Thyroid gland (tissue), 4 donors: ENCODE data around the gene GOLGA1.

Experiments
- POLR2A ChIP-seq, 2 donors: fragments of 450-650 bp; IDR thresholded peaks; one replicate each; pipeline ENCODE4 v1.6.1; 2017; ENCODE audit warnings: antibody characterized with exemption in 2 of 2, mild to moderate bottlenecking in 2 of 2, moderate library complexity in 1 of 2
- TF ChIP-seq, protein P1 (sequence below), 6 experiments: fragments of 200-600 bp in 3 of 6; fragments of 450-650 bp in 3 of 6; sonication (generic) in 3 of 6; IDR thresholded peaks; one replicate each; pipeline ENCODE4 v1.5.1; 2016 to 2019; ENCODE audit warnings: antibody characterized with exemption in 6 of 6, mild to moderate bottlenecking in 2 of 6, inconsistent platforms in 1 of 6, moderate library complexity in 1 of 6

DNA sequence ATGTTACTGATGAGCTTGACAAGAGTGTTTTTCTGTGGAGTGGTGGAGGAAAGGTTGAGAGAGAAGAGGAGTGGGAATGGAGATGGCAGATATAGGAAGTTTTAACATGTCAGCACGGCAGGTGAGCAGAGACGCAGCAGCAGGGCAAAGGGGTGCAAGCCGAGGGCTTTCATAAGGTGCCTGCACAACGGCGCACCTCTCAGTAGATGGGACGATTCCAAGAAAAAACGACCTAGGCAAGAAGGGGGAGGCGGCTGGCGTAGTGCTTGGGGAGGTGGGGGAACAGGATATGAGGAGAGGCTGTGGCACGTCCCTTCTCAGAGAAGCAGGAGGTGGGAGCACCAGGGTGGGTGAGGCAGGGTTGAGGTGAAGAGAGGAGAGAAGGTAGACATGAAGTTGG, 54.4 kb downstream of the GOLGA1 start:
- TF ChIP-seq POLR2A (IDR thresholded peaks at IDR 0.05): no peak
- TF ChIP-seq, protein P1, sequence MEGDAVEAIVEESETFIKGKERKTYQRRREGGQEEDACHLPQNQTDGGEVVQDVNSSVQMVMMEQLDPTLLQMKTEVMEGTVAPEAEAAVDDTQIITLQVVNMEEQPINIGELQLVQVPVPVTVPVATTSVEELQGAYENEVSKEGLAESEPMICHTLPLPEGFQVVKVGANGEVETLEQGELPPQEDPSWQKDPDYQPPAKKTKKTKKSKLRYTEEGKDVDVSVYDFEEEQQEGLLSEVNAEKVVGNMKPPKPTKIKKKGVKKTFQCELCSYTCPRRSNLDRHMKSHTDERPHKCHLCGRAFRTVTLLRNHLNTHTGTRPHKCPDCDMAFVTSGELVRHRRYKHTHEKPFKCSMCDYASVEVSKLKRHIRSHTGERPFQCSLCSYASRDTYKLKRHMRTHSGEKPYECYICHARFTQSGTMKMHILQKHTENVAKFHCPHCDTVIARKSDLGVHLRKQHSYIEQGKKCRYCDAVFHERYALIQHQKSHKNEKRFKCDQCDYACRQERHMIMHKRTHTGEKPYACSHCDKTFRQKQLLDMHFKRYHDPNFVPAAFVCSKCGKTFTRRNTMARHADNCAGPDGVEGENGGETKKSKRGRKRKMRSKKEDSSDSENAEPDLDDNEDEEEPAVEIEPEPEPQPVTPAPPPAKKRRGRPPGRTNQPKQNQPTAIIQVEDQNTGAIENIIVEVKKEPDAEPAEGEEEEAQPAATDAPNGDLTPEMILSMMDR (IDR thresholded peaks at IDR 0.05): no peak
